OCI-LY1 (cell line): Measurements from ENCODE around the gene HNRNPF.

Source experiments
- H2AFZ ChIP-seq: fragments of 200-600 bp; sonication (generic), shearing (Covaris generic); 2 replicates; pipeline ENCODE4 v1.6.0; 2014; ENCODE audit warnings: antibody characterized with exemption, mild to moderate bottlenecking, low read length
- H3F3A ChIP-seq: fragments of 200-600 bp; sonication (generic), shearing (Covaris generic); 2 replicates; pipeline ENCODE4 v1.6.0; 2014; ENCODE audit warnings: mild to moderate bottlenecking, antibody characterized with exemption, low read length, moderate library complexity; ENCODE audit not compliant: insufficient read depth
- H3K27ac ChIP-seq: fragments of 200-600 bp; sonication (generic); 2 replicates; pipeline ENCODE4 v1.5.1; 2014; ENCODE audit warnings: low read length, mixed run types, mild to moderate bottlenecking, low read depth; ENCODE audit not compliant: poor library complexity, severe bottlenecking
- H3K27me3 ChIP-seq: fragments of 200-600 bp; sonication (generic); 2 replicates; pipeline ENCODE4 v1.6.0; 2014; ENCODE audit warnings: antibody characterized with exemption, mild to moderate bottlenecking, low read length, moderate library complexity; ENCODE audit not compliant: insufficient read depth
- H3K36me3 ChIP-seq: fragments of 200-600 bp; sonication (generic); 2 replicates; pipeline ENCODE4 v1.6.1; 2014; ENCODE audit warnings: mild to moderate bottlenecking, antibody characterized with exemption, low read length, moderate library complexity, mixed read lengths; ENCODE audit not compliant: insufficient read depth
- H3K4me1 ChIP-seq: fragments of 200-600 bp; sonication (generic); 2 replicates; pipeline ENCODE4 v1.5.1; 2014; ENCODE audit warnings: mild to moderate bottlenecking, low read length, moderate library complexity; ENCODE audit not compliant: insufficient read depth, severe bottlenecking
- H3K4me2 ChIP-seq: fragments of 200-600 bp; sonication (generic), shearing (Covaris generic); 2 replicates; pipeline ENCODE4 v1.6.1; 2014; ENCODE audit warnings: low read length
- H3K4me3 ChIP-seq: fragments of 200-600 bp; sonication (generic); 2 replicates; pipeline ENCODE4 v1.5.1; 2014; ENCODE audit warnings: low read length, low read depth, mild to moderate bottlenecking, mixed read lengths; ENCODE audit not compliant: poor library complexity, severe bottlenecking
- H3K79me2 ChIP-seq: fragments of 200-600 bp; shearing (Covaris generic); 2 replicates; pipeline ENCODE4 v1.6.1; 2016; ENCODE audit warnings: mixed run types, low read length, mixed read lengths; ENCODE audit not compliant: insufficient read depth
- H3K9ac ChIP-seq: fragments of 200-600 bp; sonication (generic), shearing (Covaris generic); 2 replicates; pipeline ENCODE4 v1.6.1; 2014; ENCODE audit warnings: mild to moderate bottlenecking, low read length, mixed read lengths
- H3K9me2 ChIP-seq: fragments of 200-600 bp; sonication (generic), shearing (Covaris generic); 2 replicates; pipeline ENCODE4 v1.6.1; 2014; ENCODE audit warnings: low read depth, mild to moderate bottlenecking, low read length, mixed read lengths
- H3K9me3 ChIP-seq: fragments of 200-600 bp; shearing (Covaris generic); 2 replicates; pipeline ENCODE4 v1.6.1; 2014; ENCODE audit warnings: low read length, mixed read lengths
- H4K20me1 ChIP-seq: fragments of 200-600 bp; sonication (generic), shearing (Covaris generic); 2 replicates; pipeline ENCODE4 v1.6.0; 2016; ENCODE audit warnings: mild to moderate bottlenecking, low read length; ENCODE audit not compliant: insufficient read depth
- EZH2 ChIP-seq: fragments of 200-600 bp; sonication (generic), shearing (Covaris generic); IDR thresholded peaks from 2 replicates; pipeline ENCODE4 v1.8.0; 2017; ENCODE audit warnings: borderline replicate concordance, mixed run types, mild to moderate bottlenecking, antibody characterized with exemption, low read length, moderate library complexity, mixed read lengths
- TF ChIP-seq, protein P1 (sequence below): fragments of 200-600 bp; sonication (generic), shearing (Covaris generic); IDR thresholded peaks from 2 replicates; pipeline ENCODE4 v1.5.1; 2017; ENCODE audit warnings: mild to moderate bottlenecking, antibody characterized with exemption, low read length, moderate library complexity, mixed read lengths

Gene HNRNPF

DNA sequence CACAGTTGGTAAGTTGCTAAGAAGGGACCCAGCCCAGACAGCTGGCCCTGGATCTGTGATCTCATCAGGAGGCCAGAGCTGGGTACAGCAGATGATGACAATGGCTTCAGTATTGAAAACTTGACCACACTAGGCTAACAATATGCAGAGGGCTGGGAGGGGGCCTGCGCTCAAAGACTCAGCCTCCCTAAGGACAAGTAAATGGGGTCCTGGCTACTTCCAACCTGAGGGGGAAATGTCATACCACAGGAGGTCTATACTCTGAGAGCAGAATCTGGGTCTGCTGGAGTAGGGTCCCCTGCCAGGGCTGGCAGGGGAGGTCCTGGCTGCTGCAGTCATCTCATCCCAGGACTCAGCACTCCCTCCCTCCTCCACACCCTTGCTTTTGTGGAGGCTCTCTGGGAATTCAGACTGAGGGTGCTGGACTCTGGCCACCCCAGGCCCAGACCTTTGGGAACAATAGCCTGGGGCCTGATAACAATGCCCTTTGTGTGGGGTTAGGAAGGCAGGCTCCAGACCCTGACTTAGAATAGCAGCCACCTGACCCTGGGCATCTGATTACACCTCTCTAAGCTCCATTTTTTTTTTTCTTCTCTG is 36.1 kb downstream of the HNRNPF start:
- Histone ChIP-seq H3K4me3 (no peak overlapping the region), H3F3A (no peaks in the 10 kb centered on the region), H3K4me2 (no peak overlapping the region), H3K27ac (no peak overlapping the region), H3K4me1 (no peaks in the 10 kb centered on the region), H3K9ac (no peak overlapping the region), H4K20me1 (no peaks in the 10 kb centered on the region), H3K9me2 (no peaks in the 10 kb centered on the region), H3K36me3 (no peaks in the 10 kb centered on the region), H3K9me3 (no peaks in the 10 kb centered on the region), H2AFZ (no peak overlapping the region), H3K27me3 (no peaks in the 10 kb centered on the region), H3K79me2 (no peaks in the 10 kb centered on the region)
- TF ChIP-seq, protein P1, sequence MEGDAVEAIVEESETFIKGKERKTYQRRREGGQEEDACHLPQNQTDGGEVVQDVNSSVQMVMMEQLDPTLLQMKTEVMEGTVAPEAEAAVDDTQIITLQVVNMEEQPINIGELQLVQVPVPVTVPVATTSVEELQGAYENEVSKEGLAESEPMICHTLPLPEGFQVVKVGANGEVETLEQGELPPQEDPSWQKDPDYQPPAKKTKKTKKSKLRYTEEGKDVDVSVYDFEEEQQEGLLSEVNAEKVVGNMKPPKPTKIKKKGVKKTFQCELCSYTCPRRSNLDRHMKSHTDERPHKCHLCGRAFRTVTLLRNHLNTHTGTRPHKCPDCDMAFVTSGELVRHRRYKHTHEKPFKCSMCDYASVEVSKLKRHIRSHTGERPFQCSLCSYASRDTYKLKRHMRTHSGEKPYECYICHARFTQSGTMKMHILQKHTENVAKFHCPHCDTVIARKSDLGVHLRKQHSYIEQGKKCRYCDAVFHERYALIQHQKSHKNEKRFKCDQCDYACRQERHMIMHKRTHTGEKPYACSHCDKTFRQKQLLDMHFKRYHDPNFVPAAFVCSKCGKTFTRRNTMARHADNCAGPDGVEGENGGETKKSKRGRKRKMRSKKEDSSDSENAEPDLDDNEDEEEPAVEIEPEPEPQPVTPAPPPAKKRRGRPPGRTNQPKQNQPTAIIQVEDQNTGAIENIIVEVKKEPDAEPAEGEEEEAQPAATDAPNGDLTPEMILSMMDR: no peak
- no peak for TF ChIP-seq EZH2

DNA sequence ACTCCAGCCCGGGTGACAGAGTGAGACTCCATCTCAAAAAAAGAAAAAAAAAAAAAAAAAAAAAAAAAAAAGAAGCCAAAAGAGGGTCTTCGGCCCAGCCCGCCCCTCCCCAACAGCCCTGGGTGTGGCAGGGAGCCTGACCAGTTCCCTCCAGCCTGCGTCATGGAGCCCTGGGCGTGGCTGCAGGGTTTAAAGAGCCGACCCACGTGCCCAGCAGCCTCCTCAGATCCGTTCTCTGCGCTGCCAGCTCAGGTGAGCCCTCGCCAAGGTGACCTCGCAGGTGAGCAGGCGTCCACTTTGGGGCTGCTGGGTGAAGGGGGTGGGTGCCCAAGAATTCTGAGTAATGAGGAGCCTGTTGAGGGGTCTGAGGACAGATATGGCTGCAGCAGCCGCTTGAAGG is 37.6 kb downstream of the HNRNPF start, which contains the start of gene FXYD4:
Gene FXYD4 (plus strand): TSS at position 219 of the 400 bp plus-strand sequence. CDS start 2,111 bp downstream, outside the sequence.
- no peaks in the 10 kb centered on the region for H3K9me3 ChIP-seq
- TF ChIP-seq, protein P1: no peak
- no peak for TF ChIP-seq EZH2
- H3F3A ChIP-seq: no peaks in the 10 kb centered on the region
- no peak within 1 kb of the TSS for H3K4me3 ChIP-seq
- no peaks in the 10 kb centered on the region for H3K79me2 ChIP-seq
- no peaks in the 10 kb centered on the region for H3K36me3 ChIP-seq
- H3K4me1 ChIP-seq: no peaks in the 10 kb centered on the region
- H3K4me2 ChIP-seq: no peak within 1 kb of the TSS
- no peak within 1 kb of the TSS for H3K9ac ChIP-seq
- H3K27ac ChIP-seq: no peak within 1 kb of the TSS
- H3K27me3 ChIP-seq: no peaks in the 10 kb centered on the region
- H2AFZ ChIP-seq: no peak within 1 kb of the TSS
- H3K9me2 ChIP-seq: no peaks in the 10 kb centered on the region
- H4K20me1 ChIP-seq: no peaks in the 10 kb centered on the region

DNA sequence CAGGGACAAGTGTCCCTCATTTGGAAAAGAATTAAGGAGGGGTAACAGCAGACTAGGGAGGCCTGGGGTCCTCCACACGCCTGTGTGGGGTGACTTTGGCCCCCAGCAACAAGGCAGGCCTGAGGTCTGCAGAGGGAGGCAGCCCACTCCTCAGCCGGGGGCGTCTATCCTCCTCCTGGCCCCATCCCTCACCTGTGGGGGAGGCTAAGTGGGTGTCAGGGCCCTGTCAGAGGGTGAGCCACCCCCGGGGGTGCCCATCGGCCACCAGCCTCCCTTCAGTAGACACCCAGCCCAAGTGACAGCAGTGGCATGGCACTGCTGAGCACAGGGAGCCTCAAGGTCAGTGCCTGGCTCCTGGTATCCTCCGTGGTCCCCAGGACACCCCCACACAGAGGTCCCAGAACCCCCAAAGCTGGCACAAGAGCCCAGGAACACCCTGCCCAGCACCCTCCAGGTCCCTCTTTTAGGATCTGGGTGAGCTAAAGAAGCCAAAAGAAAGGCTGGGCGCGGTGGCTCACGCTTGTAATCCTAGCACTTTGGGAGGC is 38.2 kb downstream of the HNRNPF start:
- Histone ChIP-seq H3K27me3 (no peaks in the 10 kb centered on the region), H3K79me2 (no peaks in the 10 kb centered on the region), H3K9me2 (no peaks in the 10 kb centered on the region), H3K9ac (no peak overlapping the region), H2AFZ (no peak overlapping the region), H3F3A (no peaks in the 10 kb centered on the region), H3K36me3 (no peaks in the 10 kb centered on the region), H3K4me3 (no peak overlapping the region), H3K4me2 (no peak overlapping the region), H4K20me1 (no peaks in the 10 kb centered on the region), H3K27ac (no peak overlapping the region), H3K4me1 (no peaks in the 10 kb centered on the region), H3K9me3 (no peaks in the 10 kb centered on the region)
- TF ChIP-seq, protein P1: no peak
- no peak for TF ChIP-seq EZH2
